Effector memory CD8-positive, alpha-beta T cell (primary cell): Measurements from ENCODE around the gene TSTD1.
"Not testable (repeated sequence)": the region's sequence is repeated elsewhere in the genome, so short reads cannot be mapped to it uniquely, and the experiment has no call there.

Source experiments
- ATAC-seq: fragments of 150-1000 bp; cut with Tn5 transposase; replicated peaks from 2 replicates; pipeline ENCODE4 v1.10.0; 2021; ENCODE audit warnings: mild to moderate bottlenecking, moderate library complexity
- DNase-seq, 3 experiments: peaks; one replicate each; pipeline ENCODE4 v3.0.0; 2021
- H3K27ac Mint-ChIP-seq, 2 donors: one replicate each; pipeline ENCODE4 v1.8.0; 2022; ENCODE audit warnings: mild to moderate bottlenecking in 2 of 2, mixed read lengths in 2 of 2, moderate library complexity in 2 of 2
- H3K27me3 Mint-ChIP-seq, 2 donors: one replicate each; pipeline ENCODE4 v1.8.0; 2022; ENCODE audit warnings: mixed read lengths in 2 of 2
- H3K36me3 Mint-ChIP-seq: one replicate; pipeline ENCODE4 v1.8.0; 2022; ENCODE audit warnings: mild to moderate bottlenecking, moderate library complexity, mixed read lengths; ENCODE audit not compliant: insufficient read depth
- H3K4me1 Mint-ChIP-seq, 2 donors: one replicate each; pipeline ENCODE4 v1.8.0; 2022; ENCODE audit warnings: low read depth in 2 of 2, mixed read lengths in 2 of 2
- H3K4me3 Mint-ChIP-seq, 2 donors: one replicate each; pipeline ENCODE4 v1.8.0; 2022; ENCODE audit warnings: mild to moderate bottlenecking in 2 of 2, mixed read lengths in 2 of 2, moderate library complexity in 2 of 2
- H3K9me3 Mint-ChIP-seq, 2 donors: one replicate each; pipeline ENCODE4 v1.8.0; 2022; ENCODE audit warnings: mixed read lengths in 2 of 2

Gene TSTD1

DNA sequence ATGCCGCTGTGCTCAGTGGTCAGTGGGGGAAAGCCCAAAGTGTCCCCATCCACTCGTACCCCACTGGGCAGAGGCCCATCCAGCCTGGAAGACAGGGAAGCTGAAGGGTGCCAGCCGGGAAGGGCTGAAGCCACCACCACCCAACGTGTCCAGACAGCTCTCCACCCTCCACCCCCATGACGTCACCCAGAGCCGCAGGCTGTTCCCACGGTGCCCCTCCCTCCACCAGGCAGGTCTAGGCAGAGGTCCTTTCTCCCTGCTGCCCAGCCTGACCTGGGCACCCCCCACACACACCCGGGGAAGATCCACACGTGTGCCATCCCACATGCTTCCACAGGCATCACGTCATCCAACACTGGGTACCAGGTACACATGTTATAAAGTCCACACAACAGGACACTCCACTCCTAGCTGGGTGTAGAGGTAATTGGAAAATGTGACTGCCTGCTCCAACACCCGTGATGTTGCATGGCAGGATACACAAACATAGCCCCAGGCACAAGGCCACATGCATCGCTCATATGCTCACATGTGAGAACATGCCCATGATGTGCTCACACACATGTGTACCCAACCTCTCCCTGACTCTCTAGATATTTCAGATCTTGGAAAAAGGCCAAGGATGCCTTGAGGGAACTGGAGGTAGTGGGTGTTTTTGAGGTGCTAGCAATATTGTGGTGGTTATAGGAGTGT is 36.1 kb upstream of the TSTD1 start:
- peaks cover 2% of the 10 kb centered on the region for H3K36me3 Mint-ChIP-seq
- H3K4me3 Mint-ChIP-seq = no peak overlapping the region
- peaks cover 5 to 15% of the 10 kb centered on the region in 2 donors for H3K4me1 Mint-ChIP-seq
- DNase-seq (no peak), ATAC-seq (no peak)
- H3K27me3 Mint-ChIP-seq = no peaks in the 10 kb centered on the region
- H3K9me3 Mint-ChIP-seq = no peaks in the 10 kb centered on the region
- peak overlapping the region in 1 of 2 donors; percentile 79 for H3K27ac Mint-ChIP-seq

DNA sequence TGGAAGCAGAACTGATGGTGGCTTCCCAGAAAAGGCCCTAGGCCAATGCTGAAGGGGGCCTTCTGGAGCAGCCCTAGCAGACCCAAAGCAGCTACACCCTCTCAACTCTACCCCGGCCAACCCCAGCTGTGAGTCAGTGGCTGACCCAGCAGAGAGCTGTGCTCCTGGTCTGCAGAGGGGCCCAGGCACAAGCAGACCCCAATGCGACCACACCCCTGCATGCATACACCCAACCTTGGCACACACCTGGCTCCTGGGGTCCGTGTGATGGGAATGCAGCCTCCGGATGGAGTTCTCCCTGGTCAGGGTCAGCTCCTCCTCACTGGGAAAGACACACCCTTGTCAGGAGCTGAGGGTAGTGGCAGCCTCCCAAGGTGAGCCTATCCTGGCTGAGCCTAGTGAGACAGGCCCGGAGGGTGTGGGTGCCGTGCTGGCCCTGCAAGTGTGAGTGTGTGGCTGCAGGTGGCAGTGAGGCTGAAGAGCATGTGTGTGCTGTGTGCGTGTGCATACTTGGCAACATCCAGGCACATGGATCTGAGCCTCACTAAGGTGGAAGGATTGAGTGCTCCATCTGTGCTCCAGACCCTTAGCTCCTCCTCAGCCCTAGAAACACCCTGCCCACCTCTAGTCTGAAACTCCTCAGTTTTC is 34.8 kb upstream of the TSTD1 start:
- DNase-seq = no peak
- no peaks in the 10 kb centered on the region for H3K27me3 Mint-ChIP-seq
- H3K27ac Mint-ChIP-seq = no peak overlapping the region
- peaks cover 12% of the 10 kb centered on the region for H3K36me3 Mint-ChIP-seq
- no peak overlapping the region for H3K4me3 Mint-ChIP-seq
- no peak for ATAC-seq
- no peaks in the 10 kb centered on the region for H3K9me3 Mint-ChIP-seq
- H3K4me1 Mint-ChIP-seq = peaks cover 12 to 21% of the 10 kb centered on the region in 2 donors

DNA sequence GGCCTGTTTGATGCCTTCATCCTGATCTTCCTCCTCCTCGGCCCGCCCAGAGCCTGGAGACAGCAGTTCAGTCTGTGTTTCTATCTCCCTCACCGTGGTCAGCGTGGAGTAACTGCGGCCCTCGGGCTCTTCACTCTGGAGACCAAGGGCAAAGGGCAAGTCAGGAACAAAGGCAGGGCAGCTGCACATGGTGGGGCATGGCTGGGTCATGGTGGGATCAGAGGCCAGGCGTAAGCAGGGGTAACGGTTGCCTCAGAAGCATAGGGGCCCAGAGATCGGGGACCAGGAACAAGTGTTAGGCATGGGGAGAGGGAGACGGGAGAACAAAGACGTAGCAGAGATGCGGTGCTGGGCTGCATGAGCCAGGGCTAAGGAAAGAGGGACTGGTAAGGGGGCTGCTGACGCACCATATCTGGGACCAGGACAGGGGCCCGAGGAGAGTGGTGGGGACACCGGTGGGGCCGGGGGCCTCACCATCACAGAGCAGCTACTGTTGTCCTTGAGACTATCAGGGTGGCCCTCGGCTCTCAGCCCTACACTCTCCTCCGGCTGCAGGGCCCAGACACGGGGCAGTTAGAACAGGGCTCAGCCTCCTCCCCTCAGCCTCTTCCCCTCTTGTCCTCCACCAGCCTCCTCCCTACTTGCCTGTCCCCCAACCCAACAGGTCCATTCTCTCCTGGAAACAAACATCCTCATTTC is 34.1 kb upstream of the TSTD1 start:
- Mint-ChIP-seq H3K27ac (peak overlapping the region in 1 of 2 donors; percentile 91), H3K9me3 (no peaks in the 10 kb centered on the region), H3K4me3 (no peak overlapping the region), H3K27me3 (no peaks in the 10 kb centered on the region), H3K4me1 (peaks cover 19 to 27% of the 10 kb centered on the region in 2 donors), H3K36me3 (peaks cover 19% of the 10 kb centered on the region)
- ATAC-seq = no peak
- no peak for DNase-seq

DNA sequence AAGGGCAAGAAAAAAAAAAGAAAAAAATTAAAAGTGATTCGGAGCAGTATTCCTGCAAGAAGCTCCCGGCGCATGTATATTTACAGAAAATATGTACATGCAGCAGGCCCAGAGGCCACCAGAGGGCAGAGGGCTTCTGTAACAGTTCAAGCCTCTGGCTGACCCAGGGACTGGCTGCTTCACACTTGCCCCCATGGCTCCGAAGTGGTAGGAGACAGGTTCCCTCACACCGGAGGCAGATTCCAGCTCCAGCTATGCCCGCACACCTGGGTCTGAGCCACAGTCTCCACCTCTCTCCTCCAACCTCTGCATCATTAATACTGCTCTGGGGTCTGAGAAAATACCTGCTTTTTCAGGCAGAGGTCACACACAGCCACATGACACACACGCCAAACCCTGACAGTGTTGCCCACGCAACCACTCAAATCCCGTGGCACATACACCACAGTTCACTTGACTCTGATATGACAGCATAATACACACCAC is 33.2 kb upstream of the TSTD1 start:
- Mint-ChIP-seq H3K36me3 (peaks cover 26% of the 10 kb centered on the region), H3K4me3 (no peak overlapping the region), H3K9me3 (no peaks in the 10 kb centered on the region), H3K27ac (peak overlapping the region; percentile 0 to 91), H3K4me1 (peaks cover 29 to 36% of the 10 kb centered on the region in 2 donors), H3K27me3 (no peaks in the 10 kb centered on the region)
- peak in 2 of 3 experiments; percentile 21 to 35 for DNase-seq
- ATAC-seq = no peak

DNA sequence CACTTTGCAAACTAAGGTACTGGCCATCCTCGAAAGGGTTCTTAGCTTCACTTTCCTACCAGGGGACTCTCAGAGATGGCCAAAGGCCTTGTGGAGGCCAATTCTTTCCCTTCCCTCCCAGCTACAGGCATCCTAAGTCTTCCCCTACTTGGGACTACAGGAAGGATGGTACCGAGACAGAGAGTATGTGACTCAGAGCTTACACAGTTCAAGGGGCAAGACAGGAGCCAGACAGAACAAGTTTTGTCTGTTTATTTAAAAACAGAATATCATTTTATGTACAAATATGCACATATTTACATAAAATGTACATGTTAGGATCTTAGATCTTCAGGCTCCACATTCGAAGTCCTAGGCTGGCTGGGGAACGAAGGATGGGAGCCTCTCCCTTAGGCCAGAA is 32.0 kb upstream of the TSTD1 start:
- DNase-seq (no peak), ATAC-seq (no peak)
- Mint-ChIP-seq H3K27me3 (no peaks in the 10 kb centered on the region), H3K4me3 (no peak overlapping the region), H3K36me3 (peaks cover 34% of the 10 kb centered on the region), H3K9me3 (no peaks in the 10 kb centered on the region), H3K4me1 (peaks cover 34 to 42% of the 10 kb centered on the region in 2 donors), H3K27ac (peak overlapping the region; percentile 91)

DNA sequence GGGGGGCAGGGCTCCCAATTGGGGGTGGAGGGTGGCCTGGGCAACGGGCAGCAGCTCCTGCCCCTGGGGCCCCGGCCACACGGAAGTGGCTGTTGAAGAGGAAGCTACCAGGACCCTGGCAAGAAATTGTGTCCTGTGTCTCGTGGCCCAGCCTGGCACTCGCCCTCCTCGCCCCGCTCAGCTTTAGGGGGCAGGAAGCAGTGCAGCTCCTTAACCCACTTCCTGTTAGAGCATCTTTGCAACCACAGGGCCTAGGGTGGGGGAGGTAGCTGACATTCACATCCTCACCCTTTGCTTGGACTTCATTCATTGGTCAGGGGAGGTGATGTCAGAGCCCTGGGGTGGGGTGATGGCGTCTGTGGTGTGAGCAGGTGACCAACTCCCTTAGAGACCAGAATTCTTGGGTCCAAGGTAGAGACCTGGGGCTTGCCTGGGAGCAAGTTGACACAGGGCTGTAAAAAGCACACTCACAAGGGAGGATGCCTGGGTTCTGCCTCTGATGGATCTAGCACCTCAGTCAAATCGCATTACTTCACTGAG is 31.0 kb upstream of the TSTD1 start, which contains the start of gene ARHGAP30:
Gene ARHGAP30, minus strand, starts transcription at position 161 of the 540 bp plus-strand sequence. CDS start 267 bp downstream, outside the sequence.
- DNase-seq = peak; percentile 75 to 80 (median 77)
- H3K27me3 Mint-ChIP-seq = no peaks in the 10 kb centered on the region
- ATAC-seq = peak; percentile 80

DNA sequence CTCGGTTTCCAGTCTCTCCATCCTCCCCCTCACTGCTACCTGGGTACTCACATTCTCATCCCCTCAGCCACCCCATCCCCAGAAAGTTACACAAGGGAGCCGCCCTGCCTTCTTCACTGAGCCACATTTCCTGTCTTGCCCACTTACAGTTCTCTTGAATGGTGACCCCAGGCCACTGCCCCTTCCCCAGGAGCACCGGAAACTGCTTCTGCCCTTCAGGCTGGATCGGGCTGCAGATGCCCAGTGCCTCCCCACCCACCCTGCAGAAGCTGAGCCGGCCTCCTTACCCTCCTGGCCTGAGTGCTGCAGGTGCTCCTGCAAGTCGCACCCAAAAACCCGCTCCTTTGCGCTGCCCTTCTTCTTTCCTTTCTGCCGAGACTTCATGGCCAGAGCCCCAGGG is 30.5 kb upstream of the TSTD1 start:
- Mint-ChIP-seq H3K4me3 (peak overlapping the region; percentile 81 to 92), H3K36me3 (peaks cover 43% of the 10 kb centered on the region), H3K27ac (peak overlapping the region; percentile 91), H3K4me1 (peaks cover 40 to 49% of the 10 kb centered on the region in 2 donors), H3K9me3 (no peaks in the 10 kb centered on the region), H3K27me3 (no peaks in the 10 kb centered on the region)
- DNase-seq (peak in 1 of 3 experiments; percentile 14), ATAC-seq (no peak)

More for the DNA sequence above, 31.0 kb upstream of the TSTD1 start, which contains the start of gene ARHGAP30:
- Mint-ChIP-seq H3K36me3 (peaks cover 39% of the 10 kb centered on the region), H3K27ac (peak within 1 kb of the TSS; percentile 91), H3K9me3 (no peaks in the 10 kb centered on the region), H3K4me3 (peak within 1 kb of the TSS; percentile 81 to 92), H3K4me1 (peaks cover 35 to 44% of the 10 kb centered on the region in 2 donors)

DNA sequence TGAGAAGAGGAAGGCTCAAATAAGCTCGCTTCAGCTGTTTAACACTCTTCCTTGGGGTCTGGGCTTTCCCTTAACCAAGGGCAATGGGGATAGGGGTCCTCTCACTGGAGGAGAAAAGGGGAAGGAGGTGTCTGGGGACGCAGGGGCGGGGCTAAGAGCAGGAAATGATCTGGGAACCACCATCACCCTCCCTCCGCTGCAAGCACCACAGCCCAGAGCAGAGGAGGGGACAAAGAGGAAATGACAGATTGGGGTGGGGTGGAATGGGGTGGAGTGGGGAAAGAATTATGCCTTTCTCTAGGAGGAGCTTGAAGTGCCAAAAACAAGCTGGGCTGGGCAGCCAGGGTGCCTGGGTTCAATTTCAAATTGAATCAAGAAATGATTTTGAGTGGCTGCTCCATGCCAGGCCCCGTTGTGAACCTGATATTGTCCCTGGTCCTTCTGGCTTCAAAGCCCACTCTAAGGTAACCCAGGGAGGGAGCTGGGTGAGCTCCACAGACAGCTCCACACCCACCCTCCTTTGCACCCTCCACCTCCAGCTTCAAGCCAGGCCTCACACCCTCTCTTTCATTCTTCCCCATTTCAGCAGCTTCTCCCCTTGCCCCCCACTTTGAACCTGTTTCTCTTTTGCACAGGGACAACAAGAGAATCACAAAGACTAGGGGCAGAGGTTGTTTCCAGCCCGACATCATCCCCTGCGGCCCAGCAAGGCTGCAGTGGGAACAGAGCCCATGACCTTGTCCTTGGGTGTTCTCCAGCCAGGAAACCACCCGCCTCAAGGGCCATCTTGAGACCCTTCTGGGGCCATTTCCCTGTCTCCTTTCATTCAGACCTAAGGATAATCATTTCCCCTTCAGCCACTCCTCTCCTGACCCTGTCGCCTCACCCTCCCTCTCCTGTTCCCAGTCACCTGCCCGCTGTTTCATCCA is 29.8 kb upstream of the TSTD1 start:
- Mint-ChIP-seq H3K36me3 (peaks cover 48% of the 10 kb centered on the region), H3K9me3 (no peaks in the 10 kb centered on the region), H3K27ac (peak overlapping the region; percentile 91), H3K4me1 (peaks cover 47 to 55% of the 10 kb centered on the region in 2 donors), H3K4me3 (peak overlapping the region; percentile 81 to 92), H3K27me3 (no peaks in the 10 kb centered on the region)
- DNase-seq (peak; percentile 73 to 78 (median 74)), ATAC-seq (peak; percentile 71)

DNA sequence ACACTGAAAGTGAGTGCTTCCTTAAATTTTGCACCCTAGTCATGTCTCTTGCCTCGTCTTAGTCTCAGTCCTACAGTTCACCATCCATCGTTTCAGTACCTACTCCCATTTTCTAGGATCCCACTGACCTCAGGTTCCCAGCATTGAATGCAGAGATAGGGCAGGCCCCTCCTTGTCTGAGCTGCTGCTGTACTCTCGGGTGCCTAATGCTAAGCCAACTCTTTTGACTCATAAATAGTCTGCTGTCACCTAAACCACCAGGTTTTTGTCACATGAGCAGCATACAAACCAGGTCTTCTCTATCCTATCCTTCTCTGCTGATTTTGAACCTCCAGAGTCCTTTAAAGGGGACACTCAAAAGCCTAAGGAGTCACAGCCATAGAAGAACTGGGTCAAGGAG is 27.9 kb upstream of the TSTD1 start:
- H3K27me3 Mint-ChIP-seq = no peaks in the 10 kb centered on the region
- DNase-seq (no peak), ATAC-seq (no peak)
- peaks cover 66% of the 10 kb centered on the region for H3K36me3 Mint-ChIP-seq
- peaks cover 57 to 62% of the 10 kb centered on the region in 2 donors for H3K4me1 Mint-ChIP-seq
- H3K4me3 Mint-ChIP-seq = peak overlapping the region; percentile 81 to 92
- peak overlapping the region; percentile 91 for H3K27ac Mint-ChIP-seq
- no peaks in the 10 kb centered on the region for H3K9me3 Mint-ChIP-seq

DNA sequence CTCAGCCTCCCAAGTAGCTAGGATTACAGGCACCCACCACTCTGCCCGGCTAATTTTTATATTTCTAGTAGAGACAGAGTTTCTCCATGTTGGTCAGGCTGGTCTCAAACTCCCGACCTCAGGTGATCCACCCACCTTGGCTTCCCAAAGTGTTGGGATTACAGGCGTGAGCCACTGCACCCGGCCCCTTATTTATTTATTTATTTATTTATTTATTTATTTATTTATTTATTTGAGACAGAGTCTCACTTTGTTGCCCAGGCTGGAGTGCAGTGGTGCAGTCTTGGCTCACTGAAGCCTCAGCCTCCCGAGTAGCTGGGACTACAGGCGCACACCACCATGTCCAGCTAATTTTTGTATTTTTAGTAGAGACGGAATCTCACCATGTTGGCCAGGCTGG is 26.9 kb upstream of the TSTD1 start:
- peak overlapping the region; percentile 89 to 91 for H3K27ac Mint-ChIP-seq
- not testable (repeated sequence) for H3K27me3 Mint-ChIP-seq, DNase-seq, H3K9me3 Mint-ChIP-seq, ATAC-seq
- H3K4me3 Mint-ChIP-seq = peak overlapping the region; percentile 81 to 92
- H3K36me3 Mint-ChIP-seq = peaks cover 76% of the 10 kb centered on the region
- peaks cover 60 to 63% of the 10 kb centered on the region in 2 donors for H3K4me1 Mint-ChIP-seq

DNA sequence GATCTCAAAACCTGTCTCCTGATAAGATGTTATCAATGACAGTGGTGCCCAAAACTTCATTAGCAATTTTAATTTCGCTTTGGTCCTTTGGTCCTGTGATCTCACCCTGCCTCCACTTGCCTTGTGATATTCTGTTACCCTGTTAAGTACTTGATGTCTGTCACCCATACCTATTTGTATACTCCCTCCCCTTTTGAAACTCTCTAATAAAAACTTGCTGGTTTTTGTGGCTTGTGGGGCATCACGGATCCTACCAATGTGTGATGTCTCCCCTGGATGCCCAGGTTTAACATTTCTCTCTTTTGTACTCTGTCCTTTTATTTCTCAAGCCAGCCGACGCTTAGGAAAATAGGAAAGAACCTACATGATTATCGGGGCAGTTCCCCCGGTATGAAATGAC is 25.2 kb upstream of the TSTD1 start:
- peak in 1 of 3 experiments; percentile 13 for DNase-seq
- H3K27me3 Mint-ChIP-seq, H3K9me3 Mint-ChIP-seq, ATAC-seq: not testable (repeated sequence)
- H3K4me1 Mint-ChIP-seq = peaks cover 68 to 71% of the 10 kb centered on the region in 2 donors
- peak overlapping the region; percentile 81 to 92 for H3K4me3 Mint-ChIP-seq
- H3K27ac Mint-ChIP-seq = peak overlapping the region; percentile 89 to 91
- H3K36me3 Mint-ChIP-seq = peaks cover 84% of the 10 kb centered on the region

DNA sequence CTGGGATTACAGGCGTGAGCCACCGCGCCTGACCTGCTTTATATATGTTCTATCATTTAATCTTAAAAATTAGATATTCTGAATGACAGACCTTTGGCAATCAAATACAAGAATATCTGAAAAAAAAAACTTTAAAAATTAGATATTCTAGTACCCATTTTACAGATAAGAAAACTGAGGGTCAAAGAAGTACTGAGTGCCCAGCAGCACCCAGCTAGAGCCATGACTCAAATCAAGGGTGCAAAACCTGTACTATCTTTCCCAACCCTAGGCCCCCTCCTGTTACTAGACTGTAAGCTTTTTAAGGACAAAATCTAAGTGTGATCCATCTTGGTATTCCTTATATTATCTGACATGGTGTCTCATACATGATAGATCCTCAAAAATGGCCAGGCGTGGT is 22.7 kb upstream of the TSTD1 start:
- DNase-seq (no peak), ATAC-seq (no peak)
- peak overlapping the region; percentile 44 to 81 for H3K4me3 Mint-ChIP-seq
- peaks cover 53 to 59% of the 10 kb centered on the region in 2 donors for H3K4me1 Mint-ChIP-seq
- H3K27me3 Mint-ChIP-seq = no peaks in the 10 kb centered on the region
- H3K27ac Mint-ChIP-seq = peak overlapping the region; percentile 89 to 91
- H3K36me3 Mint-ChIP-seq = peaks cover 88% of the 10 kb centered on the region
- H3K9me3 Mint-ChIP-seq = no peaks in the 10 kb centered on the region
